HFF-Myc (cell line): ENCODE results near the gene SPRY2.

ENCODE experiments used
- DNase-seq: peaks from one replicate; pipeline ENCODE4 v3.0.0-alpha.2; 2011; ENCODE audit warnings: low read depth; ENCODE audit errors: extremely low read depth
- H3K4me3 ChIP-seq: replicated peaks from 2 replicates; pipeline ENCODE4 v1.5.1; 2011; ENCODE audit warnings: low read depth, mild to moderate bottlenecking, control low read depth, low read length
- TF ChIP-seq, protein P1 (sequence below): IDR thresholded peaks from 2 replicates; pipeline ENCODE4 v1.5.1; 2012; ENCODE audit warnings: mild to moderate bottlenecking, low read depth, low read length, control low read depth; ENCODE audit errors: missing control alignments

SPRY2 gene

DNA sequence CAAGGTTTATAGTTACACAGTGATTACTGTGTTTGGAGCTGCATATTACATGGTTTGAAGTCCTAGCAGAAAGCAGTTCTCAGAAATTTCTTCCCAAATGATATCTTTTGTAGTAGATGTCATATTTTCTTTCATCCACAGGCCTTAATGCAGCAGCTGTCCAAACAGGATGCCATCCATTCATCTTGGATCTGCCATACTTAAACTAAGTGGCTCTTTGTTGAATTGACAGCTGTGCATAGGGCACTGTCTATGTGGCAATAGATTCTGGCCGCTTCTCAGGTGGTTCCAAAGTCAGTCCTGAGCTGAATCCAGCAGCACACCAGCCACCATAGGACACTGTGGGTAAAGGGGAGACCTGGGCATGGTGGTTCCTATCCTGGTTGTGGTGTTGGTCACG is 41.6 kb upstream of the SPRY2 start:
- no peak for DNase-seq

DNA sequence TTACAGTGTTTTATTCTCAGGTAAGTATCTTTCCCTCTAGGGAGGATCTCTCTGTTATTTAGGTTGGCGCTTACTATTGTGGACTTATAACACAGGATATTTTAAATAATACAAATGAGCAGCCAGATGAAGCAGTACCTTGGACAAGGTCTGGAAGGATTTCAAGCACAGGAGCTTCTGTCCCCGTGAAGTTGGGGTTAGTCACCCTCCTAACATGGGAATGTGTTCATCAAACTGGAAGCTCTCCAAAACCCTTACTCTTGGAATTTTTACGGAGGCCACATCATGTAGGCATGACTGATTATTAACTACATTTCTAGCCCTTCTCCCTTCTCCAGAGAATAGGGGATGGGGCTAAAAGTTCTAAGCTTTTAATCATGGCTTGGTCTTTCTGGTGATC is 38.3 kb upstream of the SPRY2 start:
- TF ChIP-seq, protein P1, sequence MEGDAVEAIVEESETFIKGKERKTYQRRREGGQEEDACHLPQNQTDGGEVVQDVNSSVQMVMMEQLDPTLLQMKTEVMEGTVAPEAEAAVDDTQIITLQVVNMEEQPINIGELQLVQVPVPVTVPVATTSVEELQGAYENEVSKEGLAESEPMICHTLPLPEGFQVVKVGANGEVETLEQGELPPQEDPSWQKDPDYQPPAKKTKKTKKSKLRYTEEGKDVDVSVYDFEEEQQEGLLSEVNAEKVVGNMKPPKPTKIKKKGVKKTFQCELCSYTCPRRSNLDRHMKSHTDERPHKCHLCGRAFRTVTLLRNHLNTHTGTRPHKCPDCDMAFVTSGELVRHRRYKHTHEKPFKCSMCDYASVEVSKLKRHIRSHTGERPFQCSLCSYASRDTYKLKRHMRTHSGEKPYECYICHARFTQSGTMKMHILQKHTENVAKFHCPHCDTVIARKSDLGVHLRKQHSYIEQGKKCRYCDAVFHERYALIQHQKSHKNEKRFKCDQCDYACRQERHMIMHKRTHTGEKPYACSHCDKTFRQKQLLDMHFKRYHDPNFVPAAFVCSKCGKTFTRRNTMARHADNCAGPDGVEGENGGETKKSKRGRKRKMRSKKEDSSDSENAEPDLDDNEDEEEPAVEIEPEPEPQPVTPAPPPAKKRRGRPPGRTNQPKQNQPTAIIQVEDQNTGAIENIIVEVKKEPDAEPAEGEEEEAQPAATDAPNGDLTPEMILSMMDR: no peak
- H3K4me3 ChIP-seq: no peak overlapping the region
- no peak for DNase-seq

More for the DNA sequence above, 41.6 kb upstream of the SPRY2 start:
- H3K4me3 ChIP-seq: no peak overlapping the region
- TF ChIP-seq, protein P1: no peak

DNA sequence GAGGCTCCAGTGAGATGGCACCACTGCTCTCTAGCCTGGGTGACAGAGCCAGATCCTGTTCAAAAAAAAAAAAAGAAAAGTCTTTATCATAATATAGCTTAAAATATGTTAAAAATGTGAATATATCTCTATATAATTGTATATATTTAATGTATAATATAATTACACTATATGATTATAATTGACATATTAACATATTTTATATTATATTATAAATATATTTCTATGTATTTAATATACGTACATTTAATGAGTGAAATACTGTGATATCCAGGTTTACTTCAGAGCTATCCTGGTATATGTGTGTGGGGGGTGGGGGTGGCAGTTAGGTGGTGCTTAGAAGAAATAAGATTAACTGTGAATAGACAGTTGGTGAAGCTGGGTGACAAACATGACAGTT is 35.6 kb upstream of the SPRY2 start:
- DNase-seq: no peak
- TF ChIP-seq, protein P1: no peak
- no peak overlapping the region for H3K4me3 ChIP-seq

DNA sequence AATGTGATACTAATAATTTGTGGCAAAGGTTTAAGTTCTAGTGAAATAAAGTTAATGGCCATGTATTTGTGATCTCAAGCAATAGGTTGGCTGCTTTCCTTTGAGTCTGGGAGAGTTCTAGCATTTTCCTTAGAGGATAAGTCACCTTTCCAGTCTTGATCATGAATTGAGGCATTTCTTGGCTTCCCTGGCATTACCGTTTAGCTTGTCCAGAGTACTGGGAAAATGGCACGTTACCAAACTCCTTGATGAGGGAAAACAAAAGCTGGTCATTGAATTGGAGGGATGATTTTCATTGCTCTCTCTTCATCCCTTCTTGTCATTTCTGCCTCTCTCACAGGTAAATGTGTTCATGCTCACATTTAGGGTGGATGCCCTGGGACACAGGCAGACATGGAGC is 34.0 kb upstream of the SPRY2 start:
- no peak for DNase-seq
- TF ChIP-seq, protein P1: no peak

DNA sequence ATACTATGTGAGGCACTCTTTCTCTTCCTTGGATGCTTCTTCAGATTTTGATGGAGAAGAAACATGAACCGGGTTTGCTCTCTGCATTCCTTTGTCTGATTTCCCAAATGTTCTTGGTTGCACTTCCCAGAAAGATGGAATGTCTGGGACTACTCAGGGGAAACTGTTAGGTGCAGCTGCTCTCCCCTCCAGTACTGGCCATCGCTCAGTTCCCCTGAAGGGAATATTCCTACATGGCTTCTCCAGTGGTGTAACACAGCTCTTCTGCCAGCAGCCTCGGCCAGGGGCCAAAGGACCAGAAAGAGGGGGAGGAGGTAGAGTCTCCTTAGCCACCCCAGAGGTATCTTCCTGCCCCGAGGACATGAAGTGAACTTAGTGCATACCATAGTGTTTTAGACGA is 33.5 kb upstream of the SPRY2 start:
- TF ChIP-seq, protein P1: no peak
- DNase-seq: no peak

More for the DNA sequence above, 34.0 kb upstream of the SPRY2 start:
- no peak overlapping the region for H3K4me3 ChIP-seq

DNA sequence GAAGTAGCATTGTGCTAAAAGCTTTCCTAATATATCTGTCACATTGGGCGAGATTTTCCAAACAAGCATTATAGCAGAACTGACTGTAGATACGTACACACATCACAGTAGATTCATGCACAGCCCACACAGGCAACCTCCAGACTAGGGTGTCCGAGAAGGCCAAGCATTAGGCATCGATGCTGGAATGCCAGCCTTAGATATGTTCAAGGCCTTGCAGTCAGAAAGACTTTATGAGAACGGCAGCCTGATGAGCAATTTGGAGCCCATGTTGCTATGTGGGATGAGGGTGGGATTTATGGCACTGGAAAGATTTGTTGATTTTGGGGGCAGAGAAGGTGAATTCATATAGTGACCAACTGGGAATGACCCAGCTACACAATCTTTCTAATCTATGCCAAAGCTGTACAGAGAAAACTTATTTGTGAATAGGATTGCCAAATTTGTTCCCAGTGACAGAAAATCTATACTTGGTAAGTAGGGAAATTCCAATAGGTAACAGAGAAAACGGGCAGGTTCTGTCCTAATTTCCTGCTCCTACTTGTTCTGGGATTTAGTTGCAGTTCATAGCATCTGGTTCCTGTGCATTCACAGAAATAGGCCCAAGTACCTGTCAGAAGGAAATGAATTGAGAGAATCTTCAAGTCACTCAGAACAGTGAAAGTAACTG is 31.0 kb upstream of the SPRY2 start:
- no peak for DNase-seq
- no peak overlapping the region for H3K4me3 ChIP-seq
- TF ChIP-seq, protein P1: no peak

More for the DNA sequence above, 33.5 kb upstream of the SPRY2 start:
- no peak overlapping the region for H3K4me3 ChIP-seq

DNA sequence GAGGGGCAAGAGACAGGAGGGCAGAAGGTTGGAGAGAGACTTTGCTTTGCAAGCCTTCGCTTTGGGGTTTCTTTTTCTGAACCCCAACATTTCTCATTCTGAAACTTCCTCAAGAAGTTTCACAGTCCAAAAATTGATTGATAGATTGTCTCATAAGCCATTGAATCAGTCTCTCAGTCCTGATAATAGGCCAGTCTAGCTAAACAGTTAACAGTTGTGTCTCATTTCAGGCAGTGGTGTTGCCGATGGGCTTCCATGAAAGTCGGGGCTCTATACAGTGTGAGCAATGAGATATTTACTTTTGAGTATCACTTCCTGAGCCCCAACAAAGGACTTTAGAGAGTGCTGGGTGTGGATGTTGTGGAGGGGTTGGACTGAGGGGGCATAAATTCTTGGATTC is 26.5 kb upstream of the SPRY2 start:
- TF ChIP-seq, protein P1: no peak
- DNase-seq: no peak
- no peak overlapping the region for H3K4me3 ChIP-seq
